Posterior vena cava (tissue), 2 donors: ENCODE results near the gene DTHD1. TPM values are rescaled to one million over a fixed set of nuclear protein-coding genes. Genes with fewer than 3 reads are reported as not detected.

ENCODE experiments used
- DNase-seq: peaks from one replicate; pipeline ENCODE4 v3.0.0-alpha.2; 2020; ENCODE audit warnings: low spot score
- intact Hi-C, 2 donors: fragments of 100-400 bp; cut with DNase I; formaldehyde crosslinking; loops; one replicate each; pipeline versions ENCODE4 v1.14.1 to v1.14.2; 2022 to 2023
- total RNA-seq, 2 donors: library from RNA; stranded (reverse); fragmentation: NEBNext Ultra II Directional; extraction: Animal tissue kit (Norgen Biotek cat#: 25700); gene quantifications; one replicate each; pipeline ENCODE4 v1.2.1, GENCODE V29; 2021
- donor health status: DM: yes; HTN: yes; CAD: no.
- donor health status: DM: yes; HTN: yes; CAD: no.

Gene DTHD1
- total RNA-seq, 2 donors from 2014 or later, result 0.37 to 0.38 TPM

- DNase-seq, result no peak
Measured at GRCh38 chr4:36267486-36268268, 13.7 kb upstream of the DTHD1 start.

GRCh38 chr4:36269101-36269500, 12.3 kb upstream of the DTHD1 start:
- intact Hi-C loops, result no loop called here
- DNase-seq, result no peak

More at GRCh38 chr4:36267486-36268268, 13.7 kb upstream of the DTHD1 start:
- intact Hi-C loops, result no loop called here

- DNase-seq, result no peak
- intact Hi-C loops, result no loop called here
Measured at GRCh38 chr4:36269533-36270173, 11.8 kb upstream of the DTHD1 start.

- intact Hi-C loops, result no loop called here
- DNase-seq, result no peak
Measured at GRCh38 chr4:36273276-36273675, 8.1 kb upstream of the DTHD1 start.

- intact Hi-C loops, result no loop called here
- no peak for DNase-seq
Measured at GRCh38 chr4:36274158-36274557, 7.3 kb upstream of the DTHD1 start.

- DNase-seq, result no peak
- intact Hi-C loops, result no loop called here
Measured at GRCh38 chr4:36277533-36277932, 3.9 kb upstream of the DTHD1 start.

- intact Hi-C loops, result no loop called here
- no peak for DNase-seq
Measured at GRCh38 chr4:36278789-36279188, 2.6 kb upstream of the DTHD1 start.

- no peak for DNase-seq
- intact Hi-C loops, result no loop called here
Measured at GRCh38 chr4:36280555-36280954, 861 bp upstream of the DTHD1 start.

GRCh38 chr4:36282503-36283030, 1.2 kb downstream of the DTHD1 start:
- no peak for DNase-seq

GRCh38 chr4:36283912-36284465, 2.6 kb downstream of the DTHD1 start:
- intact Hi-C loops, result no loop called here

More at GRCh38 chr4:36282503-36283030, 1.2 kb downstream of the DTHD1 start:
- intact Hi-C loops, result no loop called here

GRCh38 chr4:36285784-36286480, 4.5 kb downstream of the DTHD1 start:
- DNase-seq, result no peak

More at GRCh38 chr4:36283912-36284465, 2.6 kb downstream of the DTHD1 start:
- no peak for DNase-seq

GRCh38 chr4:36286481-36286871, 5.1 kb downstream of the DTHD1 start:
- DNase-seq, result no peak
- intact Hi-C loops, result no loop called here

More at GRCh38 chr4:36285784-36286480, 4.5 kb downstream of the DTHD1 start:
- intact Hi-C loops, result no loop called here

- no peak for DNase-seq
- intact Hi-C loops, result no loop called here
Measured at GRCh38 chr4:36288731-36289426, 7.5 kb downstream of the DTHD1 start.

GRCh38 chr4:36290641-36291040, 9.2 kb downstream of the DTHD1 start:
- intact Hi-C loops, result no loop called here
- DNase-seq, result no peak

GRCh38 chr4:36292556-36293188, 11.3 kb downstream of the DTHD1 start:
- intact Hi-C loops, result no loop called here
- no peak for DNase-seq

GRCh38 chr4:36301127-36301526, 19.7 kb downstream of the DTHD1 start:
- no peak for DNase-seq
- intact Hi-C loops, result no loop called here

- intact Hi-C loops, result no loop called here
- DNase-seq, result no peak
Measured at GRCh38 chr4:36303426-36304137, 22.2 kb downstream of the DTHD1 start.

- intact Hi-C loops, result no loop called here
- DNase-seq, result no peak
Measured at GRCh38 chr4:36304138-36304681, 22.8 kb downstream of the DTHD1 start.
